GM12873 (cell line): ENCODE data around the gene WWOX.

Experiments used
- TF ChIP-seq, protein P1 (sequence below): IDR thresholded peaks from 2 replicates; pipeline ENCODE4 v1.5.1; 2012; ENCODE audit warnings: low read depth, mild to moderate bottlenecking, moderate library complexity, low read length, control low read depth; ENCODE audit not compliant: insufficient read depth; ENCODE audit errors: missing control alignments

The WWOX gene

DNA sequence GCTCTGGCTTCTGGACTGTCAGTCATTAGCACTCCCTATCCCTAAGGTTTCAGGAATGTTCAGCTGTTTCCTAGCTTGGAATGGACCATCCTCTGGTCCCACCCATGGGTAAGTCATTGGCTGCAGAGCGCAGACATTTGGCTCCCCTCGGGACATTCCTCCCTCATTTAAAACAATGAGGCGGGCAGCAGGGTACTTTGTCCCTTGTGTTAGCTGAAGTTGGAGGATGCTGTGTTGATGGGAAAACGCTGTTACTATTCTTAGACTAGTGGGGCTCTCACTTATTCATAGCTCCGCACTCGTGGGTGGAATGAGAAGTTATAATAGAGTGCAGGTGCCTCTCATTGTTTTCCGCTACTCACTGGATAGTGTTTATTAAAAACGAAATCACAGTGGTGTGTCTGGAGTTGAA is 673.8 kb downstream of the WWOX start:
- TF ChIP-seq, protein P1, sequence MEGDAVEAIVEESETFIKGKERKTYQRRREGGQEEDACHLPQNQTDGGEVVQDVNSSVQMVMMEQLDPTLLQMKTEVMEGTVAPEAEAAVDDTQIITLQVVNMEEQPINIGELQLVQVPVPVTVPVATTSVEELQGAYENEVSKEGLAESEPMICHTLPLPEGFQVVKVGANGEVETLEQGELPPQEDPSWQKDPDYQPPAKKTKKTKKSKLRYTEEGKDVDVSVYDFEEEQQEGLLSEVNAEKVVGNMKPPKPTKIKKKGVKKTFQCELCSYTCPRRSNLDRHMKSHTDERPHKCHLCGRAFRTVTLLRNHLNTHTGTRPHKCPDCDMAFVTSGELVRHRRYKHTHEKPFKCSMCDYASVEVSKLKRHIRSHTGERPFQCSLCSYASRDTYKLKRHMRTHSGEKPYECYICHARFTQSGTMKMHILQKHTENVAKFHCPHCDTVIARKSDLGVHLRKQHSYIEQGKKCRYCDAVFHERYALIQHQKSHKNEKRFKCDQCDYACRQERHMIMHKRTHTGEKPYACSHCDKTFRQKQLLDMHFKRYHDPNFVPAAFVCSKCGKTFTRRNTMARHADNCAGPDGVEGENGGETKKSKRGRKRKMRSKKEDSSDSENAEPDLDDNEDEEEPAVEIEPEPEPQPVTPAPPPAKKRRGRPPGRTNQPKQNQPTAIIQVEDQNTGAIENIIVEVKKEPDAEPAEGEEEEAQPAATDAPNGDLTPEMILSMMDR: no peak

DNA sequence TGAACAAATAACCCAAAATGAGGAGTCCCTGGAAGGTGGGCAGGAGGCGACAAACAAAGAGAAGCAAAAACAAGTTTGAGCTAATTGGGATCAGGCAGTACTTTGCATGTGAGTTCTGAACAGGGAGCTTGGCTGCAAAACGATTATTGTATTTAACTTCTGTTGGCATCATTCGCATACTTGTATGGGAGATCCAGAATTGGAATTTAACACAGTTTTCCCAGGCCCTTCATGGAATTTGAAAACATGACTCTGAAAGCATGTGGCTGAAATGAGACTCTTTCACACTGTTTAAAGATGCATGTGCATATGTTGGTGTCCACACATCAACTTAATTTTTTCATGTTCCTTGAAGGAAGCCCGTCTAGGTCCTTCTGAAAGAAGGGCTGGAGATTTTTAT is 674.3 kb downstream of the WWOX start:
- TF ChIP-seq, protein P1: no peak

DNA sequence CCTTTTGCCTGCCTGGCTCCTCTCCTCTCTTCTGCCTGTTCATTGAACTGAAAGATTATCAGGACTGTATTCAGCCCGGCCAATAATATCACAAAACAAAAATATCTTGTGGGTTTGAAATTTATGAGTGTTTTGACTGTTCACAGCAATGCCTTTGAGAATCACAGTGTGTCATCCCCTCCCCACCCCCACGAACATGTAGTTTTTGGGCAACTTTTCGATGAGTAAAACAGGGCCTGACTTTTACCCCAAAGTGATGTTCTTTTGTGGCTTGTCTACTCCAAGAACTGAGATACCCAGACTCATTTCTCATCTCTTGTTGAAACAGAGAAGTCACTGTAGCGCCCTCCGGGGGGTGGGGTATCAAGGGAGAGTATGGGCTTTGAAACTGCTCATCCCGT is 675.7 kb downstream of the WWOX start:
- TF ChIP-seq, protein P1: no peak

DNA sequence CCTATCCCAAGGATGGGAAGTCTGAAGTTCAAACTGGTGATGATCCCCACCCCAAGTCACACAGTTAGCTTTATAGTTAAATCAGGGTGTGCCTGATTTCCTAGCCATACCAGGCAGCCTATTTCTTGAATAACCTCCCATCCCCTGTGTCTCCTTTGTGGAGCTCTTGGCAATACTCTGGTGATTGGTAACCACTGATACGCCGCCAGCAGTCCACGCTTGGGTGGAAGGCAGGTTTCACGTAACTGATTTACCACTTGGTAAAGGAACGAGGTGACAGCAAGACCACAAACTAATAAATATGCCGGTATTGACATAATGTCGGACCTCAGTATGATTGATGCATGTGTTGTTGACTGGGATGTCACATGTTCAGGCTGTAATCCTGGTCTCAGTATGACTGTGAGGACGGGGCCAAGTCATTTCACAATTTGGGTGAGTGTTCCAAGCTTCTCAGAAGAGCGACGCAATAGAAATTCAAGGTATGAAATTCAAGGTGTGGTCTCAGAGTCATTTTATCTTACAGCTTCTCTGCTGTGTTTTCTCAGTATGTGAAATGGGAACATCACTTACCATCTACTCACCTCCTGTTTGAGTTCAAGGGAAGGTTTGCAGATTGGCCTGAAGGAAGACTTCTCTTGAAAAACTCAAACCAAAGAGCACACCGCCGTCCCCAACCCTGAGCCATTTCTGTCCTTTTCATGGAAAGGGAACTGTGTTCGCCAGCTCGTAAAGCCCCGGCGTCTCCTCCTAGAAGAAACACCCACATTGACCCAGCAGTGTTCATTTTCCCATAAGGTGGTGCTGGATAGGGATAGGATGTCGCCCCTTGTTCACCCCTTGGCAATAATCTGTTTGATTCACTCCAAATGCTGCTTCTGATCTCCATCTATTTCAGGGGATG is 678.9 kb downstream of the WWOX start:
- TF ChIP-seq, protein P1: no peak

DNA sequence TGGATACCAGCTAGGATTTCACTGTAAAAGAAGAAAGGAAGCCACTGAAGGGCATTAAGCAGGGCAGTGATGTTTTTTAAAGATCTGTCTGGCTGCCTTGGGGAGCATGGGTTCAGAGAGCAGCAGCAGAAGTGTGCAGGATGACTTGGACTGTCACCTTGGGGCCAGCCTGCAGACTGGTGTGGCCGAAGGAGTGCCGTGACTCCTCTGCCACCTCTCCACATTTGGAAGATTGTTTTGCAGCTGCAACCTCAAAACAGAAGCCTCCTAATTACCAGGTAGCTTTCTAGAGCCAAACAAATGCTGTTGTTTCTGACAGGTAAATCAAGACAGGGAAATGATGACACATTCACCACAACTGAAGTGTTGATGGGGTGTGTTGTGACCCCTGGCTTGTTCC is 681.4 kb downstream of the WWOX start:
- TF ChIP-seq, protein P1: no peak

DNA sequence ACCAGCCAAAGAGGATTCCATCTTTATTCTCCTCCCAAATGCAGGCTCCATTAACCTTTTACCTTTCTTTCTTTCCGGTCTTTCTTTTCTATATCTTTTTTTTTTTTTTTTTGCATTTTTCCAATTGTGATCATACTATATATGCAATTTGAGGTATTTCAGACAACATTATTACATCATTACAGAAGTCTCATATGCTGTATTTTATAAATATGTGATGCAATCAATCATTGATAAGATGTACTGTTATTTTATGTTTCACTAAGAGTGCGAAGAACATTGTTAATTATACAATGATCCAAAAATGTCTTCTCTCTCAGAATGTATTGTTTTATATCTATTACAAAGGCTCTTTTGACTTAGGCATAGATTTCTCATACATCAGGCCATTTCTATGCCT is 683.1 kb downstream of the WWOX start:
- TF ChIP-seq, protein P1: no peak

DNA sequence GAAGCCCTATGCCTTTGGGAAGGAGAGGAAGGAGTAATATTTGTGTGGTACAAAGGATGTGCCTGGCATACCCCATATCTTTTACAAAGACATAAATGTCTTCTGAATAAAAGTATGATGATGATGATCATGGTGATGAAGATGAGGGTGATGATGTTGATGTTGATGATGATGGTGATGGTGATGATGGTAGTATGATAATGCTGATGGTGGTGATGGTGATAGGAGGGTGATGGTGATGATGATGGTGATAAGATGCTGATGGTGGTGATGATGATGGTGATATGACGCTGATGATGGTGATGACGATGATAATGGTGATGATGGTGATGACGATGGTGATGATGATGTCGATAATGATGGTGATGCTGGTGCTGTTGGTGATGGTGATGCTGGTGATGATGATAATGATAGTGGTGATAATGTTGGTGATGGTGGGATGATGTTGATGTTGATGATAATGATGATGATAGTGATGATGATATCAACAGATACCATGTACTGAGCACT is 684.2 kb downstream of the WWOX start:
- TF ChIP-seq, protein P1: no peak
